Naive thymus-derived CD8-positive, alpha-beta T cell (primary cell): ENCODE data around the gene RPS6KB2. TPM values are rescaled to one million over a fixed set of nuclear protein-coding genes. Genes with fewer than 3 reads are reported as not detected.

Source experiments
- ATAC-seq, 2 donors: fragments of 150-1000 bp; cut with Tn5 transposase in 1 of 2; sonication (Bioruptor Pico), chemical (Tn5 transposase) in 1 of 2; 1 replicate in 1 of 2; 2 replicates in 1 of 2; pipeline ENCODE4 v1.10.0; 2021; ENCODE audit warnings: mild to moderate bottlenecking in 2 of 2, moderate library complexity in 2 of 2
- POLR2A ChIA-PET: fragments of 350-600 bp; sonication (Branson Sonifier 250); formaldehyde crosslinking; loops from one replicate; lab custom pipeline; 2021; ENCODE audit warnings: antibody characterized with exemption; lab: Charles Lee
- DNase-seq, 10 donors: peaks; one replicate each; pipeline versions ENCODE4 v3.0.0 to v3.0.0-alpha.2; 2020 to 2022
- H3K27ac Mint-ChIP-seq, 10 donors: one replicate each; pipeline ENCODE4 v1.8.0; 2020 to 2022; ENCODE audit warnings: mild to moderate bottlenecking in 10 of 10, mixed read lengths in 10 of 10, moderate library complexity in 4 of 10, inconsistent platforms in 1 of 10
- H3K27me3 Mint-ChIP-seq, 5 donors: one replicate each; pipeline ENCODE4 v1.8.0; 2021 to 2022; ENCODE audit warnings: mixed read lengths in 5 of 5
- H3K36me3 Mint-ChIP-seq, 3 donors: one replicate each; pipeline ENCODE4 v1.8.0; 2020 to 2022; ENCODE audit warnings: mixed read lengths in 3 of 3, mild to moderate bottlenecking in 2 of 3, inconsistent platforms in 1 of 3
- H3K4me1 Mint-ChIP-seq, 4 donors: one replicate each; pipeline ENCODE4 v1.8.0; 2021 to 2022; ENCODE audit warnings: mixed read lengths in 4 of 4
- H3K4me3 Mint-ChIP-seq, 10 donors: one replicate each; pipeline ENCODE4 v1.8.0; 2020 to 2022; ENCODE audit warnings: mild to moderate bottlenecking in 10 of 10, mixed read lengths in 10 of 10, moderate library complexity in 6 of 10, inconsistent platforms in 1 of 10
- H3K9me3 Mint-ChIP-seq, 9 donors: one replicate each; pipeline ENCODE4 v1.8.0; 2020 to 2022; ENCODE audit warnings: mixed read lengths in 9 of 9, mild to moderate bottlenecking in 3 of 9, inconsistent platforms in 1 of 9, moderate library complexity in 1 of 9
- polyA plus RNA-seq, 3 donors: library from polyadenylated mRNA; unstranded; fragments of 300-500 nt; fragmentation: Illumina TruSeq; gene quantifications; one replicate each; pipeline ENCODE4 v1.2.3, GENCODE V29; 2021
- total RNA-seq, 8 experiments: library from RNA in 2 of 8; stranded (reverse) in 2 of 8; gene quantifications; one replicate each; pipeline ENCODE4 v1.2.3 and lab custom pipeline; 2021 to 2026

The RPS6KB2 gene
- total and polyA plus RNA-seq, 5 experiments from 2014 or later = 41.9 to 82.8 (median 45.9) TPM

DNA sequence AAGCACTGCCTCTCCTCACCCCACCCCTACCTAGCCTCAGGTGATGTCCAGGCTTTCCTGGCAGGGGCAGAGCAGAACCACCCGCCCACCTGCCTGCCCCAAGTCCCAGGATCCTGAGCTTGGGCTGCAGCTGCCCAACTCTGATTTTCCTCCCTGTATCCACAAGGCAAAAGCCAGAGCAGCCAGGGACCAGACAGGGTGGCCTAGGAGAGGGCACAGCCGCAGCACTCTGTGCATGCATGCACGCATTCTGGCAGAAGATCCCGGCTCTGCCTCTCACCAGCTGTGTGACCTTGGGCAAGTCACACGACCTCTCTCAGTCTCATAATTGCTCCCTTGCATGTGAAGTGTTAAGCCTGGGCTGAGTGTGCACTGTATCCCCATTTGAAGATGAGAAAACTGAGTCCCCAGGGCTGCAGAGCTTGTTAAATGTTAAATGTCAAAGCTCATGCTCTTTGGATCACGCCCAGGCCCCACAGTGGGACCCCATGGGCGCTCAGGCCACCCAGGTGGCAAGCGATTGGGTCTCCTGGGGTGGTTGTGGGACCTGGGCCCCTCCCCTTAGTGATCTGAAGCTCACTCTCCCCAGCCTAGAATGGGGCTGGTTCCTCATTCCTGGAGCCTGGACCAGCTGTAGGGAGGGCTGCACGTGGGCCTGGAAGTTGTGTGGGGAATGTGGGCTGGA, 15.7 kb upstream of the RPS6KB2 start:
- Mint-ChIP-seq H3K36me3 (peaks cover 0 to 6% (median 2%) of the 10 kb centered on the region in 3 donors), H3K4me1 (peaks cover 43 to 91% (median 85%) of the 10 kb centered on the region in 4 donors), H3K9me3 (no peaks in the 10 kb centered on the region), H3K27ac (peak overlapping the region in 9 of 10 donors; percentile 75 to 98 (median 89)), H3K27me3 (no peaks in the 10 kb centered on the region), H3K4me3 (peak overlapping the region in 7 of 10 donors; percentile 48 to 98 (median 89))
- ATAC-seq (no peak), DNase-seq (no peak)
- POLR2A ChIA-PET = interaction anchor here (0.6 to 31.8 kb wide), 20 partner anchors 8 to 141 kb away, joined by 3 to 2390 read pairs (median 8); partner anchors contain the start of genes AIP, CDK2AP2, CORO1B and POLD4

GRCh38 chr11:67413266-67413849, 14.9 kb upstream of the RPS6KB2 start:
- POLR2A ChIA-PET = interaction anchor here (0.6 to 31.8 kb wide), 21 partner anchors 7 to 141 kb away, joined by 3 to 2390 read pairs (median 7); partner anchors contain the start of genes AIP, CDK2AP2, CORO1B and PITPNM1
- peak overlapping the region; percentile 32 to 96 (median 62) for H3K4me3 Mint-ChIP-seq
- H3K4me1 Mint-ChIP-seq = peaks cover 41 to 91% (median 85%) of the 10 kb centered on the region in 4 donors
- peaks cover 0 to 6% (median 0%) of the 10 kb centered on the region in 3 donors for H3K36me3 Mint-ChIP-seq
- DNase-seq (peak in 1 of 10 donors; percentile 29), ATAC-seq (no peak)
- no peaks in the 10 kb centered on the region for H3K9me3 Mint-ChIP-seq
- no peaks in the 10 kb centered on the region for H3K27me3 Mint-ChIP-seq
- H3K27ac Mint-ChIP-seq = peak overlapping the region; percentile 76 to 95 (median 88)

DNA sequence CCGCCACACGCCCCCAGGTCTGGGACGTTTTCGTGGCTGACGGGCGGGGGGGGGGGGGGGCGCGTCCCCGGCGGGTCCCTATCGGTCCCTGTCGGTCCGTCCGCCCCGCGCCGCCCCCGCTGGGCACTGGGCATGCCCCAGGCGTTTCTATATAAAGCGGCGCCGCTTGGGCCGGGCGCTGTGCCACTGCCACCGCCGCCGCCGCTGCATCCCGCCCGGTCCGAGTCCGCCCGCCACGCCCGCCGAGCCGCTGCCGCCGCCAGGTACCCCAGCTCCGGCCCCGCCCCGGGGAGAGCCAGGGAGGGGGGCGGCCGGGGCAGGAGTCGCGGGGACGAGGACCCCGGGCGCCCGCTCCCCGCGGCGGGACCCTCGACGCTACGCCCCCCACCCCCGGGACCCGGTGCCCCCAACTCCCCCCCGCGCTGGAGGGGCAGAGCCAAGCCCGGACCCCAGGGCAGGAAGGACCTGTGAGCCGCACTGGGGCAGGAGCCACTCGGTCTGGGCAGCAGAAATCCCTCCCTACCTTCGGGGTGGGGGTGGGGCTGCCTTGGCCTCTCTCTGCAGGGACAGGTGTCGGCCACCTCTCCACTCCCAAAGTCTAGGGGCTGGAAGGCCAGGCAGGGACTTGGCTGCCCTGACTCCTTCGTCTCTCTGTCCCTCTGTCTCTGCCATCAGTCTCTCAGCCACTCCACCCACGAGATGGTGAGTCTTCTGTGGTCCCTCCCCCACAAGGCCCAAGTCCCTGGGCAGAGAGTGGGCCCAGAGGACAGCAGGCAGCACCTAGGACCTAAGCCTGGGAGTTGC, 12.6 kb upstream of the RPS6KB2 start, which contains the start of gene CARNS1:
CARNS1 (plus strand) TSS at position 178 of the 804 bp plus-strand sequence; CDS start at position 700, 522 bp downstream.
- DNase-seq (no peak), ATAC-seq (no peak)
- no peaks in the 10 kb centered on the region for H3K36me3 Mint-ChIP-seq
- peaks cover 34 to 87% (median 78%) of the 10 kb centered on the region in 4 donors for H3K4me1 Mint-ChIP-seq
- H3K4me3 Mint-ChIP-seq = peak within 1 kb of the TSS; percentile 84 to 96 (median 93)
- H3K27ac Mint-ChIP-seq = peak within 1 kb of the TSS; percentile 83 to 100 (median 98)
- POLR2A ChIA-PET = interaction anchor here (1.5 to 31.8 kb wide), 8 partner anchors 16 to 69 kb away, joined by 3 to 2390 read pairs (median 74); partner anchors contain the start of genes AIP, CORO1B, POLD4 and PPP1CA
- H3K9me3 Mint-ChIP-seq = no peaks in the 10 kb centered on the region
- no peaks in the 10 kb centered on the region for H3K27me3 Mint-ChIP-seq

- POLR2A ChIA-PET = interaction anchor here (0.9 to 31.8 kb wide), 14 partner anchors 16 to 91 kb away, joined by 3 to 2390 read pairs (median 24); partner anchors contain the start of genes AIP, CORO1B, PITPNM1 and POLD4
- Mint-ChIP-seq H3K27ac (peak overlapping the region; percentile 83 to 100 (median 98)), H3K9me3 (no peaks in the 10 kb centered on the region), H3K27me3 (no peaks in the 10 kb centered on the region), H3K4me1 (peaks cover 30 to 83% (median 74%) of the 10 kb centered on the region in 4 donors), H3K36me3 (peaks cover 0 to 2% (median 0%) of the 10 kb centered on the region in 3 donors), H3K4me3 (peak overlapping the region; percentile 76 to 96 (median 92))
- DNase-seq = peak; percentile 80 to 96 (median 89)
- ATAC-seq = peak; percentile 61 to 68
These were observed 11.6 kb upstream of the RPS6KB2 start for GRCh38 chr11:67416416-67417335.

DNA sequence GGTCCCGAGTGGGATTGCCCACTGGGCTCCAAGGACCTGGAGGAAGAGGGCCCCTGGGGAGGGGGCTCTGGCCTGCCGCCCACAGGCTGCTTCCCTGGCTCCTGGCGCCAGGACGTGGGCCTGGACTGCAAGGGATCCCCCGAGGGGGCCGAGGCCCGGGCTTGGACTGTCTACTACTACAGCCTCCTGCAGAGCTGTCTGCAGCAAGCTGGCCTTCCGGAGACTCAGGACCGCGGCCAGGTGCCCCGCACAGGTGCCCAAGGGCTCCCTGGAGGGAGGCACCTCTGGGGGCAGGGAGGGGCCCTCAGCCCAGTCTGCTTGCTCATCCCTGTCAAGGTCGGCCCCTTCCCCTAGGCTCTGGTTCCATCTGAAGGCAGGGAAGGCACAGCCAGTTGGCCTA, 10.9 kb upstream of the RPS6KB2 start:
- Mint-ChIP-seq H3K9me3 (no peaks in the 10 kb centered on the region), H3K27ac (peak overlapping the region; percentile 86 to 100 (median 95)), H3K36me3 (peaks cover 0 to 2% (median 0%) of the 10 kb centered on the region in 3 donors), H3K4me3 (peak overlapping the region; percentile 76 to 95 (median 89)), H3K27me3 (no peaks in the 10 kb centered on the region), H3K4me1 (peaks cover 26 to 78% (median 67%) of the 10 kb centered on the region in 4 donors)
- POLR2A ChIA-PET = interaction anchor here (0.8 to 31.8 kb wide), 18 partner anchors 15 to 801 kb away, joined by 3 to 2390 read pairs (median 6); partner anchors contain the start of genes AIP, CLCF1, CORO1B and PITPNM1
- DNase-seq = no peak
- ATAC-seq = no peak

GRCh38 chr11:67418476-67419281, 9.6 kb upstream of the RPS6KB2 start:
- peak; percentile 12 to 19 for ATAC-seq
- Mint-ChIP-seq H3K36me3 (peaks cover 0 to 2% (median 0%) of the 10 kb centered on the region in 3 donors), H3K4me3 (peak overlapping the region; percentile 76 to 94 (median 86)), H3K4me1 (peaks cover 21 to 72% (median 64%) of the 10 kb centered on the region in 4 donors), H3K9me3 (no peaks in the 10 kb centered on the region), H3K27ac (peak overlapping the region; percentile 86 to 100 (median 94)), H3K27me3 (no peaks in the 10 kb centered on the region)
- POLR2A ChIA-PET = interaction anchor here (0.9 to 31.8 kb wide), 24 partner anchors 7 to 802 kb away, joined by 3 to 2390 read pairs (median 6); partner anchors contain the start of genes AIP, ANKRD13D, CLCF1 and CORO1B
- peak in 7 of 10 donors; percentile 49 to 83 (median 65) for DNase-seq

GRCh38 chr11:67419325-67420049, 8.8 kb upstream of the RPS6KB2 start:
- Mint-ChIP-seq H3K36me3 (peaks cover 0 to 3% (median 0%) of the 10 kb centered on the region in 3 donors), H3K4me1 (peaks cover 21 to 68% (median 61%) of the 10 kb centered on the region in 4 donors), H3K27ac (peak overlapping the region; percentile 86 to 100 (median 94)), H3K9me3 (no peaks in the 10 kb centered on the region), H3K4me3 (peak overlapping the region; percentile 76 to 94 (median 86)), H3K27me3 (no peaks in the 10 kb centered on the region)
- DNase-seq (no peak), ATAC-seq (no peak)
- POLR2A ChIA-PET = interaction anchor here (0.7 to 31.8 kb wide), 20 partner anchors 7 to 149 kb away, joined by 3 to 2390 read pairs (median 8); partner anchors contain the start of genes AIP, ANKRD13D, CLCF1 and CORO1B

GRCh38 chr11:67420147-67420645, 8.1 kb upstream of the RPS6KB2 start:
- Mint-ChIP-seq H3K27ac (peak overlapping the region; percentile 85 to 100 (median 93)), H3K9me3 (no peaks in the 10 kb centered on the region), H3K4me1 (peaks cover 22 to 68% (median 57%) of the 10 kb centered on the region in 4 donors), H3K36me3 (peaks cover 0 to 4% (median 0%) of the 10 kb centered on the region in 3 donors), H3K27me3 (no peaks in the 10 kb centered on the region), H3K4me3 (peak overlapping the region; percentile 76 to 94 (median 86))
- POLR2A ChIA-PET = interaction anchor here (0.6 to 31.8 kb wide), 14 partner anchors 8 to 149 kb away, joined by 3 to 2390 read pairs (median 44); partner anchors contain the start of genes AIP, CORO1B, PITPNM1 and POLD4
- peak in 1 of 10 donors; percentile 23 for DNase-seq
- no peak for ATAC-seq
